Endometrial microvascular endothelial cells (primary cell): ENCODE results near the gene CLEC11A. TPM values are rescaled to one million over a fixed set of nuclear protein-coding genes. Genes with fewer than 3 reads are reported as not detected.

Experiments used
- in situ Hi-C: cut with HindIII; loops from 2 replicates; pipeline ENCODE4 v1.10.0; 2017; ENCODE audit warnings: low sequenced_read_pairs, low pct_unique_long_range_greater_than_20kb; ENCODE audit errors: inconsistent ontology term
- total RNA-seq: library from RNA; depleted of rRNA; stranded (reverse); fragments of >200 nt; gene quantifications from one replicate; pipeline ENCODE4 v1.2.3, GENCODE V29; 2015; ENCODE audit errors: inconsistent ontology term

CLEC11A gene, protein sequence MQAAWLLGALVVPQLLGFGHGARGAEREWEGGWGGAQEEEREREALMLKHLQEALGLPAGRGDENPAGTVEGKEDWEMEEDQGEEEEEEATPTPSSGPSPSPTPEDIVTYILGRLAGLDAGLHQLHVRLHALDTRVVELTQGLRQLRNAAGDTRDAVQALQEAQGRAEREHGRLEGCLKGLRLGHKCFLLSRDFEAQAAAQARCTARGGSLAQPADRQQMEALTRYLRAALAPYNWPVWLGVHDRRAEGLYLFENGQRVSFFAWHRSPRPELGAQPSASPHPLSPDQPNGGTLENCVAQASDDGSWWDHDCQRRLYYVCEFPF
- total RNA-seq = 40.0 TPM

DNA sequence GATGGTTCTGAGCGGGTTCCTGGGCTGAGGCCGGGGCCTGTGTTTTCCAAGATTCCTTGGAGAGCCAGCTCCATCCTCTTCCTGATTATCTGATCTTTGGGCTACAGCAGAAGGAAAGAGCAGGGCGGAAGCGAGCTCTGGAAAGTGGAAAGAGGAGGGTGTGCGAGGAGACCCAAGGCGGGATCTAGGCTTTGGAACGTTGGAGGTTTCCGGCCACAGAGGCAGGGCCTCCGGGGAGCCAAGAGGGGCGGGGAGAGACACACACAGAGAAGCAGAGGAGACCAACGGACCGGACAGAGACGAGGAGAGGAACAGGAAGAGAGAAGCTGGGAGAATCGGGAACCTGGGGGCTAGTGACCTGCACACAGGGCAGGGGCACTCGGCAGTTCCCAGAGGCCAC lies at the start of gene CLEC11A:
TSS of gene CLEC11A (plus strand) at position 296 of the 400 bp plus-strand sequence. CDS start 162 bp downstream, outside the sequence.
- in situ Hi-C loops = no loop called here

DNA sequence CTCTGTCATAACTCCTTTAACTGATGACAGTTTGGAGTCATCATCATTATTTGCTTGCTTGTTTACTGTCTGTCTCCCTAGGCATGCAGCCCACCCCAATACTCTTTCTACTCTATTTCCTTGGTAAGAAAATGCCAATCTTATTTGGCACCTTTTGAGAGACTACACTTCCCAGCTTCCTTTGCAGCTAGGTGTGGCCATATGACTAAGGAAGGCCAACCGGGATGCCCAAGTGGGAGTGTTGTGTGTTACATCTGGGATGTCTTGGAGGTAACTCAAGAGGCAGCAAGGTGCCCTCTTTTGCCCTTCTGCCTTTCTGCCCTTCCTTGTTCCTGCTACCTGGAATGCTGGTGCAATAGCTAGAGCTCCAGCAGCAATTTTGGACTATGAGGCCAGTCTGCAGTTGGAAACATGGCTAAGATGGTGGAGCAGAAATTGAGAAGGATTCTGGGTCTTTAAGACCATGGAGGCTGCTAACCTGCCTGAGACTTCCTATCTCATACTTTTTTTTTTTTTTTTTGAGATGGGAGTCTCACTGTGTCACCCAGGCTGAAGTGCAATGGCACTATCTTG lies 46.5 kb upstream of the CLEC11A start:
- in situ Hi-C loops = no loop called here

DNA sequence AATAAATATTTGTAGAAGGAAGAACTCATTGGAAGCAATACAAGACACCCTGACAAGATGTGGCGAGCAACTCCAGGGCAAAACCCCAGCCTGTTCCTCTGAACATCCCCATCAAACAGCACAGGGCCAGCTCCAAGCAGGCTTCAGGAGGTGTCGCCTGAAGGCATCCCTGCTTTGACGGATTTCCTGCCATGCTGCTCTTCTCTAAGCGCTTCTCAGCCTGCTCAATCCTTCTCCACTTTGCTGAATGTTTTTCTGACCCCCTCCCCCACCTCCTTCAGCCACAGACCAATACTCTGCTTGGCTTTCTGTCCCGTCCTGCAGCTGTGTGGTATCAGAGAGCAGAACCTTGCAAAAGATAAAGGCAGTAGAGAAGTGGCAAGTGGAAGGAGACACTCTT lies 45.5 kb upstream of the CLEC11A start:
- in situ Hi-C loops = no loop called here

DNA sequence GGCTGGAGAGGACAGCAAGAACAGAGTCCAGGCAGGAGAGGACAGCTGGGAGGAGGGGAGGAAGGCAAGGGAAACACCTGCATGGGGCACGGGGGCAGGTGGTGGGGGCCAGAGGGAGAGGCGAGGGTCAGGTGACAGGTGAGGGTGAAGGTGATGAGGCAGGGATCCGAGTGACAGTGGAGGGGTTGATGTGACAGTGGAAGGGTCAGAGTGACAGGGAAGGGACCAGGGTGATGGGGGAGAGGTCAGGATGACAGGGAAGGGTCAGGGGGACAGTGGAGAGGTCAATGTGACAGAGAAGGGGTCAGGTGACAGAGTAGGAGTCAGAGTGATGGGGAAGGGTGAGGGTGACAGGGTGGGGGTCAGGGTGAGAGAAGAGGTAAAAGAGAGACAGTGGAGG lies 44.8 kb upstream of the CLEC11A start:
- in situ Hi-C loops = no loop called here

DNA sequence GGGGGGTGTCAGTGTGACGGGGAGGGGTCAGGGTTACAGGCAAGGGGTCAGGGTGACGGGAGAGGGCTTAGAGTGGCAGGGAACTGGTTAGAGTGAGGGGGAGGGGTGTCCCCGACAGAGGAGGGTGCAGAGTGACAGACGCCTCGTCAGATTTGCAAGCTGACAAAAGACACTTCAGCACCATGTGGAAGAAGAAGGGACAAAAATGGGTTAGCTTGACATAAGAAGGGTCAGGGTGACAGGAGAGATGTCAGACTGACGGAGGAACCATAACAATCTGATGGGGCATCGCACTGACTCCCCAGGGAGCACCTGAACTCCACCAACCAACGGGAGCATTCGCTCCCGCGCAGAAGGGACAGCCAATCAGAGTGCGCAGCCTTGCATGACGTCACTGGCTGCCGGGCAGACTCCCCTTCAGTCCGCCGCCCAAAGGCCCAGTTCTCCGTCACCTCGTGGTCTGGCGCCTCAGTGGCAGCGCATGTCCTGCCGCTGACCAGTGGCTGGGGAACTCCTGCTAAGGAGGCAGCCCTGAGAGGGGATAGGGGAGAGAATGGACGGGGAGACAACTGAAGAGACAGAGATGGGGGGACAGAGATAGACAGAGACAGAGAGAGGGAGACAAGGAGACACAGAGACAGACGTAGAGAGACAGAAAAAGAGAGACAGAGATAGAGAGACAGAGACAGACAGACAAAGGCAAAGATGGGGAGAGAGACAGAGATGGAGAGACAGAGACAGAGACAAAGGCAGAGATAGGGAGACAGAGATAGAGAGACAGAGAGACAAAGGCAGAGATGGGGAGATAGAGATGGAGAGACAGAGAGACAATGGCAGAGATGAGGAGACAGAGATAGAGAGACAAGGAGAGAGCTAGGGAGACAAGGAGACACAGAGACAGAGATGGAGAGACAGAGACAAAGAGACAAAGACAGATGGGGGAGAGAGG lies 43.7 kb upstream of the CLEC11A start:
- in situ Hi-C loops = no loop called here

DNA sequence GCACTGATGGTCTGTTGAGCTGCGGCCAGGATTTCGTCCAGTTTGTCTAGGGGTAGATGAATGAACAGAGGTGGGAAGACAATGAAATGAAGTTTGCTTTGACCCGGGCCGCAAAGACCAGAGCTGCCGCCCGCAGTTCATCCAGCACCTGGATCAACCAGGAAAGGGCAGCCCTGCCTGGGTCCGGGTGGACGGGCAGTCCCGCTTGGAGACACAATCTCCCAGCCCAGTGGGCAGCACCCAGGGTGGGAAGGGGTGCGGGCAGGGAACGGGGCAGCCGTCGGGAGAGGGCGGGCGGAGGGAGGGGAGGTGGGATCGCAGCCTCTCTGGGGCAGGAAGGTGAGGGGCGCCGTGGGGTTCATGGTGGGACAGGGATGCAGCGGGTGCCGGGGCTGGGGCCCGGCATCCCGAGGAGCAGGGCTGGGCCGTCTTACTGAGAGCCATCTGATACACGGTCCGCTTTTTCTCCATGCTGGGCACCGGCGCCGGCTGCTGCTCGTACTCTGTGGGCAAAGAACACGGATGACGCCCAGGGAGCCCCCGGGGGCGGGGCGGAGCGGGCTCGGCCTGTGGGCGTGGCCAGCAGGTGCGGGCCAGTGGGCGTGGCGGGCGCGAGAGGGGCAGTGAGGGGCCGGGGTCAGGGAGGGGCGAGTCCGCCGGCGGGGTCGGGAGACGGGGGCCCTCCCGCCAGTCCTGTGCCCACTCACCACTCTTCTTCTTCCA lies 36.7 kb upstream of the CLEC11A start:
- in situ Hi-C loops = no loop called here

DNA sequence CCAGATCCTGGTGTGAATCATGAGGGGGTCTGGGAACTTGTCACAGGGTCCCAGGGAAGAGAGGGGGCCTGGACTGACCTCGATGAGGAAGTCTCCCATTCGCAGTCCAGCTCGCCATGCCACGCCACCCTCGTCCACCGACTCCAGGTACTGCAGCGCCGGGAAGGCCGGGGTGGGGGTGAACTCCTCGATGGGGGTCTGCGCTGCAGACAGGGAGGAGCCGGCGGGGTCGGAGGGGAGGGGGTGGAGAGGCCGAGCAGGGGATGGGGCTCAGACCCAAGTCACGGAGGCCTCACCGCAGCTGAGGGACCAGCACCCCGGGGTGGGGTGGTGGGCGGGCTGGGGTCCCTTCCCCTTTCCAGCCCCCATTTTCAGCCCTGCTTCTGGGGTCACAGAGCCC lies 34.4 kb upstream of the CLEC11A start:
- in situ Hi-C loops = no loop called here

DNA sequence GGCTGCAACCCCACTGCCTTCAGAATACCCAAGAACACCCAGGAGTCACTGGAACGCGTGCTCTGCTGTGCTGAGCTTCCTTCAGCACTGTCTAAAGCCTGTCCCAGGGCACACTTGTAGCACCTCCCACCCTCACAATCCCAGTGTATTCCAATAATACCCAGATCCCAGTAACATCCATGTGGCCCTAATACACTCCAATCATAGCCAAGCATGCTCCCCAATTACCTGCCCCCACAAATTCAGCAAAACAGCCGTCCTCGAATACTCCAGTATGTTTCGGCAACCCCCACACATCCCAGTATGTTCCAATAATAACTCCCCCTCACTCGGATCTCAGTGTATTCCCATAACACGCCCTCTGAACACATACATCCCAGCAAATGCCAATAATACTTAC lies 32.7 kb upstream of the CLEC11A start:
- in situ Hi-C loops = no loop called here

DNA sequence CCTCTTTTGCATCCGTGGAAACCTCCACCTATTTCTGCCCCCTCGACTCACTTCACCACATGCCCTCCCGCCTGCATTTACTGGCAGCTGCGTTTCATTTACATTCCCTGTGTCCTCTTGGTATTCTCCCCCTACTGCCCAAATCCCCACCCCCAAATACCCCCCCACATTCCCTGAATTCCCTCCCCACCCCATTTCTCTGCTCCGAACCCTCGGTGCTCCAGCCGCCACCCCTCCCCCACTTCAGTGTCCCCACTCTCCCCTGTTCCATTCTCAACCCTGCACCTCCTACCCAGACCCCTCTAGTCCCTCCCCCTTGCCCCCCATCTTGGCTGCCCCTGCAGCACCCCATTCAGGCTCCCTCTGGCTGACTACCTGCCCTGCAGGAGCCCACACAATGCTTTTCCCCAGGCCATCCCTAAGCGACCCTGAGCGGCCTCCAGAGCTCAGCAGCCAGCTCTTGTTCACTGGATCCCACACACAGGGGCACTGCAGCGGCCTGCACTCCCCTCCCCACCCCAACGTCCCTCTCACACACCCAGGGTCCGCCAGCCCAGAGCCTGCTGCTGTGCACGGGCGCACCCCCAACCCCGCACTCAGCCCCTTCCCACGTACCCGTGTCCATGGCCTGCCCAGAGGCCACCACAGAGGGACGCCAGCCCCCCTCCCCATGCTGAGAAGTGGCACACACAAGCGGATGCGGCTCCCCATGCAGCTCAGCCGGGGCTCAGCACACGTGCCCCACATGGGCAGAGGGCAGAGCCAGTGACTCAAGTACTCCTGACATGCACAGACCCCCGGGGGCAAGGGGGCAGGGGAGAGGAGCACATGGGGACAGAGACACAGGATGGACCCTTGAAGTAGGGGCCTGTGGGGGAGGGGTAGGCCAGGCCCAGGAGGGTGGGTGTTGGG lies 29.8 kb upstream of the CLEC11A start:
- in situ Hi-C loops = no loop called here

DNA sequence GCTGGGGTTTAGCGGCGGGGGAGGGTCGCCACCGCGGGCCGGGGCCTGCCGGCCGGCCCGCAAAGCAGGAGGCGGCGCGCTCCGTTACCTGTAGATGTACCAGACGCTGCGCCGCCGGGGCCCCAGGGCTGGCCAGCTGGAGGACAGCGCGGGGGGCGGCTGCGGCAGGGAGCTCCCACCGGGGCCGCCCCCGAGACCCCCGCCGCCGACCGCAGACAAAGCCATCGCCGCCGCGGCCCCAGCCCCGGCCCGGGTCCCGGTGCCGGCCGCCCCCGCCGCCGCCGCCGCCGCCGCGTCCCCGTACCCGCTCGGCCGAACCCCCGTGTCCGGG lies 28.4 kb upstream of the CLEC11A start:
- in situ Hi-C loops = no loop called here

DNA sequence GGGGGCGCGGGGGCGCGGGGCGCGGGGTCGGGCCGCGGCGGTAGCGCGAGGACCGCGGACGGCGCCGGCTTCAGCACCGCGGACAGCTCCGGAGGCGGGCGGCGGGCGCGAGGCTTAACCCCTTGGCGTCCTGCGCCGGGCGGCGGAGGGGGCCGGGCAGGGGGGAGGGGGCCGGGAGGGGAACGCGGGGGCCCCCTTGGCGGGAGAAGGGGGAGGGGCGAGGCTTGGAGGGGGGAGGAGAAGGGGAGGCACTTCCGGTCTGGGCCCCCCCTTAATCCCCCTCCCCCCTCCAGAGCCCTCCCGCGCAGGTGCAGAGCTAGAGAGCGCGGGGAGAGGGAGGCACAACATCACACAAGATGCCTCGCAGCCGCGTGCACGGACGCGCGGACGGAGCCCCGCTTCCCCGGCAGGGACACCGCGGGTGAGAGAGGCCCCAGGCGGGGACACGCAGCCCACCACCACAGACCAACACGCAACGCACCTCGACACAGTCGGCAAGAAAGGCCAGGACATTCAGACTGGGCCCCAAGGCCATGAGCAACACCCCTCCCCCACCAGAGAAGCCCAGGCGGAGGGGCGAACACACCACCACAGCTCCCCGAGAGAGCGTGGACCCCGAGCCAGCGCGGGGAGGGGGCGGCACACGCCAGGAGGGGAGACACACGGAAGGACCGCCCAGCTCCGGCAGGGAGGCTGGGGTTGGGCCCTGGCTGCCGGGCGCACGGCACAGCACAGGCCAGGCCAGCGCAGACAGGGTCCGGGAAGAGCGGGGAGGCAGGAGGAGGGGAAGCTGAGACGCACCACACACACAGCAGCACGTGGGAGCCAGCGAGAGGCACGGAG lies 27.7 kb upstream of the CLEC11A start:
- in situ Hi-C loops = no loop called here

DNA sequence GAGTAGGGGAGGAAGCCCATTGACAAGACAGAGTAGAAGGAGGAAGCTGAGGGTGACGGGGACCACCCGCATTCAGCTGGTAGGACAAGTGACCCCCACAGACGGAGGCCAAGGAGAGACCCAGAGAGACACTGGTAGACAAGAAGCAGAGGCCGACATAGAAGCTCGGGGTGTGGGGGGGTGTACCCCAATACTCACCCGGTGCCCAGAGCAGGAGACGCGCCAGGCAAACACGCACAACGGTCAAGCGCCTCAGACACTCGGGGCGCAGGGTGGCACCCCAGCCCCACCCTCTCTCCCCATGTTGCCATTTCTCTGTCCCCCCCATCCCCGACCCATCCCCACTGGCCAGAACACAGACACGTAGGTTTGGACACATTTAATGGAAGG lies 27.1 kb upstream of the CLEC11A start:
- in situ Hi-C loops = no loop called here

DNA sequence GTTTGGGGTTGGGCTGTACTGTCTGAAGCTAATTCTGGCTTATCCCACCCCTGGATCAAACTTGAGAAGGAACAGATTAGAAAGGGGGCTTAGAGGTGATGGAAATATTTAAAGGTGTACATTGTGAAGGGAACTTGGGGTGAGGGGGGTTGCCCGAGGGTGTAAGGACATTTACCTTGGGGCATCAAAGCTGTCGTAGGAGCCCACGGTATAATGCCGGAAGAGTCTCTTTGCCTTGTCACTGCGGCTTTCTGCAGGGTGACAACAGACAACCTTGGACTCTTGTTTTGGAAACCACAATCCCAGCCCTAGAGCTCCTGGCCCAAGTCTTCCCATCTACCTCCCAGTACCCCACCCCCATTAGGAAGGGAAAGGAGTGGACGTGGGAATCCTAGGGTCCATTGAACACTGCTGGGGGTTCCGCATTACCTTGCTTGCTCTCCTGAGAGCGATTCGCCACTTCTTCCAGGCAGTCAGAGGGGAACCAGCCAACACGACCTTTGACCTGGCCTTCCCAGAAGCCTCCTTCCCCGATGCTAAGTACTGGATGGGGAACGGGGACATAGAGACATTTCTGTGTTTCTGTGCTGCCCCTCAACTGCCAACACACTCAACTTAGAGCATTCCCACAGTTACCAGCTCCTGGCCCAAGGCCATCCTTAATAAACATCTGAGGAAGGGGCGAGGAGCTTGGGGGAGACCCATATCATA lies 25.6 kb upstream of the CLEC11A start:
- in situ Hi-C loops = no loop called here

DNA sequence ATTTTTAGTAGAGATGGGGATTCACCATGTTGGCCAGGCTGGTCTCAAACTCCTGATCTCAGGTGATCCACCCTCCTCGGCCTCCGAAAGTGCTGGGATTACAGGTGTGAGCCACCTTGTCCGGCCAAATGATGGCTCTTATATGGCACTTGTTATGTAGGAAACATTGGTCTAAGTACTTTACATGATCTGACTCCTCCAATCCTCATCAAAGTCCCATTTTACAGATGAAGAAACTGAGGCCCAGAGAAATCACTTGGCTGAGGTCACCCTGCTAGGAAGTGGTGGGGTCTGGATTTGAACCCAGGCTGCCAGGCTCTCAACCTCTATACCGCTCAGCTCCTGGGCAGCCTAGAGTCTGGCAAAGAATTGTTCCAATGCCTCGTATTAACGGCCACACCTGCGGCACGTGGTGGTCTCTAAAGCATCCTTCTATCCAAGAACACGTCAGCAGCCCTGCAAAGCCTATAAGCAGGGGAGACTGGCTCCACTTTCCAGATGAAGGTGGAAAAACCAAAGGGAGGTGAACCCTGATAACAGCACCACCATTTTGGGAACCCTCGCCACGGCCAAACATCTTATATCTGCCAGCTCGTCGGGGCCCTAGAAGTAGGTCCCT lies 21.7 kb upstream of the CLEC11A start:
- in situ Hi-C loops = no loop called here

DNA sequence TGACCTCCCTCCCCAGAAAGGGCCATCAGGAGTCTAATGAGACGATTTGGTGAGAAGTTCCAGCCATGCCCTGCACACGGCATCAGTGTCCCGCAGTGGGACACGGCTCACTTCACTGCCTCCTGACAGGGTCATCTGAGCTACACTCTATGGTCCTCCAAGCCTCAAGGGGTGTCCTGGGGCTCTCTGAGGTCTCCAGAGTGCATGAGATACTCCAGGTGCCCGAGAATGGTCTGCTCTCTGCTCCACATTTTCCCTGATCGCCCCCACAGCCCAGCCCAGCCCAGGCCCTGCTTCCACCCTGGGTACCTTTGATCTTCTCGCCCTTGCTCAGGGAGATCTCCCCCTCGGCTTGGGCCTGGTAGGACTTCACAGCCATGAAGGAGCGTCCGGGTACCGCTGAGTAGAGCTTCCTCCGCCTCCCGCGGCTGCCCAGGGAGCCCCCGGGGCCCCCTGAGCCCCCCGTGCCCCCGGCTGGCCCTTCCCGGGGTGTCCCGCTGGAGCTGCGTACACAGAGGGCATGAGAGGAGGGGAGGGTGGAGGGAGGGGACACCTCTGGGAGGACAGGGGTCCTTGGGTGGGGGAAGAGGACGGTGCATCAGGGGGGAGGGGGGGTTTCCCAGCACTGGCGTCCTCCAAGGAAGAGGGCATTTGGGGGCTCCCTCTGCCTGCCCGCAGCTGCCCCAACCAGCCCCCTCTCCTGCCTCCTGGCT lies 20.9 kb upstream of the CLEC11A start:
- in situ Hi-C loops = no loop called here
